HepG2 (cell line): ENCODE data around the gene MCM3AP. TPM values are rescaled to one million over a fixed set of nuclear protein-coding genes. Genes with fewer than 3 reads are reported as not detected.

Source experiments
- AGO2 ChIP-seq: fragments of 200-400 bp; formaldehyde crosslinking; optimal IDR thresholded peaks from 2 replicates; pipeline ENCODE3; 2017; ENCODE audit warnings: mild to moderate bottlenecking, low read depth, low read length, moderate library complexity
- ATF3 ChIP-seq: sonication (generic); formaldehyde crosslinking; IDR thresholded peaks from 2 replicates; pipeline ENCODE4 v1.4.0; 2020; ENCODE audit warnings: missing genetic modification reagents
- CBFB ChIP-seq: sonication (generic); formaldehyde crosslinking; IDR thresholded peaks from 2 replicates; pipeline ENCODE4 v1.4.0; 2020; ENCODE audit warnings: missing genetic modification reagents
- DRAP1 ChIP-seq: IDR thresholded peaks from 2 replicates; pipeline ENCODE4 v1.6.1; 2016; ENCODE audit warnings: missing genetic modification reagents, missing compliant biosample characterization
- FOXO1 ChIP-seq: sonication (generic); formaldehyde crosslinking; IDR thresholded peaks from 2 replicates; pipeline ENCODE4 v1.4.0; 2020; ENCODE audit warnings: missing genetic modification reagents
- GLI4 ChIP-seq: sonication (generic); formaldehyde crosslinking; IDR thresholded peaks from 2 replicates; pipeline ENCODE4 v1.5.1; 2020; ENCODE audit warnings: missing genetic modification reagents, mild to moderate bottlenecking, moderate library complexity, borderline replicate concordance
- HMGXB4 ChIP-seq, 2 experiments: sonication (generic) in 1 of 2; formaldehyde crosslinking in 1 of 2; IDR thresholded peaks; 2 replicates each; pipeline versions ENCODE4 v1.4.0 to v1.6.1; 2018 to 2020; ENCODE audit warnings: missing genetic modification reagents in 2 of 2, borderline replicate concordance in 1 of 2, low read depth in 1 of 2, mild to moderate bottlenecking in 1 of 2, missing biosample characterization in 1 of 2
- MED13 ChIP-seq: sonication (generic); formaldehyde crosslinking; IDR thresholded peaks from 2 replicates; pipeline ENCODE4 v1.5.0; 2020; ENCODE audit warnings: missing genetic modification reagents
- MTF1 ChIP-seq: sonication (generic); formaldehyde crosslinking; IDR thresholded peaks from 2 replicates; pipeline ENCODE4 v1.5.0; 2020; ENCODE audit warnings: missing genetic modification reagents
- MTF2 ChIP-seq: sonication (generic); formaldehyde crosslinking; IDR thresholded peaks from 2 replicates; pipeline ENCODE4 v1.5.0; 2020; ENCODE audit warnings: missing genetic modification reagents, borderline replicate concordance
- NFE2 ChIP-seq: sonication (generic); formaldehyde crosslinking; IDR thresholded peaks from 2 replicates; pipeline ENCODE4 v1.4.0; 2020; ENCODE audit warnings: missing genetic modification reagents
- NKX3-1 ChIP-seq: sonication (generic); formaldehyde crosslinking; IDR thresholded peaks from 2 replicates; pipeline ENCODE4 v1.5.0; 2020; ENCODE audit warnings: missing genetic modification reagents
- RBAK ChIP-seq: sonication (generic); formaldehyde crosslinking; IDR thresholded peaks from 2 replicates; pipeline ENCODE4 v1.5.1; 2020; ENCODE audit warnings: mild to moderate bottlenecking, missing genetic modification reagents
- RBM22 ChIP-seq: fragments of 200-400 bp; formaldehyde crosslinking; optimal IDR thresholded peaks from 2 replicates; pipeline ENCODE3; 2017; ENCODE audit warnings: mild to moderate bottlenecking, low read length, moderate library complexity
- RFXANK ChIP-seq: IDR thresholded peaks from 2 replicates; pipeline ENCODE4 v1.6.1; 2016
- SALL2 ChIP-seq: sonication (generic); formaldehyde crosslinking; IDR thresholded peaks from 2 replicates; pipeline ENCODE4 v1.8.1; 2023; ENCODE audit warnings: mild to moderate bottlenecking, missing genetic modification reagents, inconsistent platforms
- THYN1 ChIP-seq: sonication (generic); formaldehyde crosslinking; IDR thresholded peaks from 2 replicates; pipeline ENCODE4 v1.8.1; 2023; ENCODE audit warnings: low read depth, mild to moderate bottlenecking, moderate library complexity, missing genetic modification reagents, borderline replicate concordance
- TRAFD1 ChIP-seq: sonication (generic); formaldehyde crosslinking; IDR thresholded peaks from 2 replicates; pipeline ENCODE4 v1.5.1; 2020; ENCODE audit warnings: missing genetic modification reagents, mild to moderate bottlenecking, borderline replicate concordance
- ZFP1 ChIP-seq: IDR thresholded peaks from 2 replicates; pipeline ENCODE4 v1.6.1; 2016
- ZNF3 ChIP-seq: IDR thresholded peaks from 2 replicates; pipeline ENCODE4 v1.7.0; 2017; ENCODE audit warnings: inconsistent platforms
- ZNF530 ChIP-seq: sonication (generic); formaldehyde crosslinking; IDR thresholded peaks from 2 replicates; pipeline ENCODE4 v1.5.0; 2020; ENCODE audit warnings: low read depth, mild to moderate bottlenecking, missing genetic modification reagents
- ZNF605 ChIP-seq: sonication (generic); formaldehyde crosslinking; IDR thresholded peaks from 2 replicates; pipeline ENCODE4 v1.8.0; 2022; ENCODE audit warnings: mild to moderate bottlenecking, missing genetic modification reagents
- ZNF7 ChIP-seq: IDR thresholded peaks from 2 replicates; pipeline ENCODE4 v1.6.1; 2016; ENCODE audit warnings: missing biosample characterization, missing genetic modification reagents
- ZNF710 ChIP-seq: sonication (generic); formaldehyde crosslinking; IDR thresholded peaks from 2 replicates; pipeline ENCODE4 v1.5.0; 2020; ENCODE audit warnings: mild to moderate bottlenecking, missing genetic modification reagents, borderline replicate concordance
- ZNF780A ChIP-seq: sonication (generic); formaldehyde crosslinking; IDR thresholded peaks from 2 replicates; pipeline ENCODE4 v1.8.0; 2022; ENCODE audit warnings: mild to moderate bottlenecking, missing genetic modification reagents, moderate library complexity
- ZZZ3 ChIP-seq: sonication (generic); formaldehyde crosslinking; IDR thresholded peaks from 2 replicates; pipeline ENCODE4 v1.4.0; 2020; ENCODE audit warnings: missing genetic modification reagents, mild to moderate bottlenecking, borderline replicate concordance
- polyA plus RNA-seq, 8 experiments: library from polyadenylated mRNA; depleted of rRNA in 3 of 8; stranded (reverse) in 7 of 8; unstranded in 1 of 8; fragments of >200 nt; fragmentation: Illumina TruSeq in 4 of 8; extraction: Trizol in 4 of 8; gene quantifications; 2 replicates each; pipeline versions ENCODE4 v1.2.1 to v1.2.3, GENCODE V29; 2011 to 2016; ENCODE audit warnings: low read depth in 4 of 8, missing spikeins in 1 of 8, mixed read lengths in 1 of 8; ENCODE audit not compliant: insufficient read depth in 1 of 8
- total RNA-seq, 5 experiments: library from RNA; depleted of rRNA; stranded (reverse); fragments of >200 nt; fragmentation: Illumina TruSeq; extraction: Trizol; gene quantifications; 2 replicates each; pipeline ENCODE4 v1.2.3, GENCODE V29; 2016; ENCODE audit warnings: low read depth in 1 of 5

The MCM3AP gene
- total and polyA plus RNA-seq, 2 of the 13 experiments (the other 11 are each of a cell fraction or from before 2014, with no cell fraction given): 27.0 to 54.7 TPM

- no peak for TF ChIP-seq ZFP1
- no peak for TF ChIP-seq ZNF7
- peak; percentile 73 for TF ChIP-seq DRAP1 (CRISPR knock-in tag)
- no peak; a peak in 1 of 4 replicates for TF ChIP-seq HMGXB4 (CRISPR knock-in tag; IDR thresholded peaks at IDR 0.05; ENCODE audit: borderline replicate concordance in 1 of 2, low read depth in 1 of 2)
- no peak for TF ChIP-seq GLI4 (CRISPR knock-in tag)
- TF ChIP-seq FOXO1 (CRISPR knock-in tag): no peak
- TF ChIP-seq THYN1: 0 out of 2 replicates have a peak, but pooled peaks have one; percentile 32
- TF ChIP-seq ZNF3 (CRISPR knock-in tag): no peak
- TF ChIP-seq NFE2 (CRISPR knock-in tag): no peak
- TF ChIP-seq CBFB: no peak
- no peak for TF ChIP-seq MTF1 (CRISPR knock-in tag)
- TF ChIP-seq ZNF530: no peak
- no peak for TF ChIP-seq SALL2 (CRISPR knock-in tag)
- TF ChIP-seq ZNF605 (CRISPR knock-in tag): peak; percentile 81; the same call in 1 of the 2 replicates
- no peak for TF ChIP-seq MED13 (CRISPR knock-in tag)
- no peak for TF ChIP-seq ZNF780A (CRISPR knock-in tag)
- no peak for TF ChIP-seq RBM22
- no peak for TF ChIP-seq NKX3-1
- TF ChIP-seq ZZZ3: no peak
- no peak for TF ChIP-seq MTF2 (CRISPR knock-in tag)
- TF ChIP-seq RBAK: no peak
- no peak for TF ChIP-seq TRAFD1 (CRISPR knock-in tag)
- TF ChIP-seq ATF3 (CRISPR knock-in tag): no peak
- no peak for TF ChIP-seq ZNF710 (CRISPR knock-in tag)
- no peak for TF ChIP-seq AGO2
- no peak for TF ChIP-seq RFXANK (CRISPR knock-in tag)
Measured at GRCh38 chr21:46323710-46324389, 38.4 kb upstream of the MCM3AP start, which contains the start of the genes C21orf58 and PCNT (continued).
